PFSK-1 (cell line): ENCODE measurements around the gene MARK3.

ENCODE experiments used
- FOXP2 ChIP-seq: optimal IDR thresholded peaks from 2 replicates; pipeline ENCODE3; 2011; ENCODE audit warnings: borderline replicate concordance, control low read depth, inconsistent platforms; ENCODE audit not compliant: insufficient read depth; ENCODE audit errors: extremely low read length, extremely low read depth
- POLR2AphosphoS5 ChIP-seq: IDR thresholded peaks from 2 replicates; pipeline ENCODE4 v1.6.1; 2012; ENCODE audit warnings: low read depth, mild to moderate bottlenecking, control low read depth, low read length, moderate library complexity
- REST ChIP-seq, 2 experiments: IDR thresholded peaks; 2 replicates each; pipeline versions ENCODE4 v1.6.1 to v1.8.0; 2011 to 2012; ENCODE audit warnings: low read depth in 2 of 2, low read length in 2 of 2, control low read depth in 1 of 2, inconsistent platforms in 1 of 2, mild to moderate bottlenecking in 1 of 2, moderate library complexity in 1 of 2; ENCODE audit not compliant: insufficient read depth in 1 of 2
- SIN3A ChIP-seq: IDR thresholded peaks from 2 replicates; pipeline ENCODE4 v1.6.1; 2012; ENCODE audit warnings: mild to moderate bottlenecking, low read length, moderate library complexity, borderline replicate concordance; ENCODE audit not compliant: insufficient read depth
- TAF1 ChIP-seq: IDR thresholded peaks from 2 replicates; pipeline ENCODE4 v1.6.1; 2012; ENCODE audit warnings: low read length, control low read depth, borderline replicate concordance; ENCODE audit not compliant: insufficient read depth

The MARK3 gene

GRCh38 chr14:103526247-103526913, 141.2 kb downstream of the MARK3 start:
- no peak for TF ChIP-seq FOXP2
- no peak for TF ChIP-seq POLR2AphosphoS5
- no peak for TF ChIP-seq TAF1
- no peak for TF ChIP-seq SIN3A
- no peak for TF ChIP-seq REST (IDR thresholded peaks at IDR 0.05; ENCODE audit: insufficient read depth in 1 of 2, low read depth in 2 of 2, low read length in 2 of 2)

- TF ChIP-seq FOXP2 (no peak), REST (IDR thresholded peaks at IDR 0.05; ENCODE audit: insufficient read depth in 1 of 2, low read depth in 2 of 2, low read length in 2 of 2) (no peak), POLR2AphosphoS5 (no peak), TAF1 (no peak), SIN3A (no peak)
Observed at GRCh38 chr14:103526914-103527248, 141.7 kb downstream of the MARK3 start.

- TF ChIP-seq POLR2AphosphoS5 (no peak), TAF1 (no peak), FOXP2 (no peak), REST (IDR thresholded peaks at IDR 0.05; ENCODE audit: insufficient read depth in 1 of 2, low read depth in 2 of 2, low read length in 2 of 2) (no peak), SIN3A (no peak)
Observed at GRCh38 chr14:103527408-103528145, 142.4 kb downstream of the MARK3 start.

GRCh38 chr14:103528146-103528586, 143.0 kb downstream of the MARK3 start:
- TF ChIP-seq FOXP2 (no peak), TAF1 (no peak), POLR2AphosphoS5 (no peak), REST (IDR thresholded peaks at IDR 0.05; ENCODE audit: insufficient read depth in 1 of 2, low read depth in 2 of 2, low read length in 2 of 2) (no peak), SIN3A (no peak)
